Measurements from ENCODE around the gene ASCL4. TPM values are rescaled to one million over a fixed set of nuclear protein-coding genes. Genes with fewer than 3 reads are reported as not detected.

ASCL4 gene
- total and polyA plus RNA-seq, 2 experiments from 2014 or later, result not detected

- H3K9me2 ChIP-seq (ENCODE audit: insufficient read depth), result no peaks in the 10 kb centered on the region; the same call in 1 of the 2 replicates
- H3K36me3 ChIP-seq (ENCODE audit: insufficient read depth), result no peaks in the 10 kb centered on the region
- no peaks in the 10 kb centered on the region for H3F3A ChIP-seq (replicated peaks; ENCODE audit: low read depth)
- Mint-ChIP-seq H3K36me3 (ENCODE audit: low read depth) (no peaks in the 10 kb centered on the region), H3K27ac (no peak overlapping the region), H3K4me1 (peaks cover 5% of the 10 kb centered on the region; the same call in 1 of the 3 replicates), H3K9me3 (no peaks in the 10 kb centered on the region), H3K27me3 (ENCODE audit: insufficient read depth, low read depth, poor library complexity) (peaks cover 19% of the 10 kb centered on the region), H3K4me3 (no peak overlapping the region)
- TF ChIP-seq JUNB (IDR thresholded peaks at IDR 0.05; ENCODE audit: unreplicated experiment) (no peak), CTCF (conservative IDR thresholded peaks at IDR 0.05; ENCODE audit: low read depth in 2 of 2) (no peak), EZH2phosphoT487 (IDR thresholded peaks at IDR 0.05; ENCODE audit: unreplicated experiment) (no peak), ETS1 (IDR thresholded peaks at IDR 0.05) (no peak), CREB1 (CRISPR knock-in tag; IDR thresholded peaks at IDR 0.05; ENCODE audit: low read depth) (no peak), REST (IDR thresholded peaks at IDR 0.05; ENCODE audit: unreplicated experiment) (no peak), STAT1 (IDR thresholded peaks at IDR 0.05; ENCODE audit: unreplicated experiment) (no peak), ZNF114 (CRISPR knock-in tag; IDR thresholded peaks at IDR 0.05) (no peak), POLR2AphosphoS5 (IDR thresholded peaks at IDR 0.05; ENCODE audit: low read depth) (no peak), EZH2 (IDR thresholded peaks at IDR 0.05; ENCODE audit: low read depth, unreplicated experiment) (no peak), ZNF331 (CRISPR knock-in tag; IDR thresholded peaks at IDR 0.05; ENCODE audit: low read depth) (no peak), NANOG (IDR thresholded peaks at IDR 0.05; ENCODE audit: borderline replicate concordance) (no peak), ZNF462 (CRISPR knock-in tag; IDR thresholded peaks at IDR 0.05) (no peak)
- no peaks in the 10 kb centered on the region for H3K4me1 ChIP-seq (ENCODE audit: insufficient read depth)
- DNase-seq (ENCODE audit: low spot score) (no peak), ATAC-seq (no peak)
- H3K4me2 ChIP-seq, result no peak overlapping the region
- H3K79me2 ChIP-seq (replicated peaks; ENCODE audit: insufficient read depth), result no peaks in the 10 kb centered on the region
- H2AFZ ChIP-seq, result no peak overlapping the region
- no peaks in the 10 kb centered on the region for H4K20me1 ChIP-seq (replicated peaks; ENCODE audit: insufficient read depth)
- H3K27ac ChIP-seq (ENCODE audit: low read depth), result no peak overlapping the region
- H3K4me3 ChIP-seq, result no peak overlapping the region
- H3K27me3 ChIP-seq (ENCODE audit: insufficient read depth), result peaks cover 35% of the 10 kb centered on the region
Measured at GRCh38 chr12:107780298-107780697, 5.8 kb downstream of the ASCL4 start.
